Amniotic stem cell (primary cell): ENCODE data around the gene EEFSEC.

Experiments used
- DNase-seq: peaks from one replicate; lab custom pipeline; 2025; lab: John Stamatoyannopoulos, UW

The EEFSEC gene

DNA sequence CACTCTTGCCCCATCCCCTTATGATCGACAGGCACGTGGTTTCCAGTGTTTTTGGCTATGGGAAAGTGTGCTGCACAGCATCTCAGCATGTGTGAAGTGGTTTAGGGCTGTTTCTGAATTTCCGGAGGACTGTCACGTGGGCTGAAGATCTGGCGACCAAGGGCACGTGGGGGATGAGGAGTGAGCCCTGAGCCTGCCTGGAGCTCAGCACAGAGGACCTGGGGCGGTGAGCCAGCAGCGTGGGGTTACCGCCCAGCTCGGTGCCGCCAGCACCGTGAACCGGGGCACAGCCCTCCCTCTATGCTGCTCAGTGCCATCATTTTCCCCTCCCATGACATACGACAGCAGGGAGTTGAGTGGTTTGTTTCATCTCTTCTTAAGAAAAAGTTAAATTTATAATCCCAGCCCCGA is 163.2 kb downstream of the EEFSEC start:
- DNase-seq = no peak

DNA sequence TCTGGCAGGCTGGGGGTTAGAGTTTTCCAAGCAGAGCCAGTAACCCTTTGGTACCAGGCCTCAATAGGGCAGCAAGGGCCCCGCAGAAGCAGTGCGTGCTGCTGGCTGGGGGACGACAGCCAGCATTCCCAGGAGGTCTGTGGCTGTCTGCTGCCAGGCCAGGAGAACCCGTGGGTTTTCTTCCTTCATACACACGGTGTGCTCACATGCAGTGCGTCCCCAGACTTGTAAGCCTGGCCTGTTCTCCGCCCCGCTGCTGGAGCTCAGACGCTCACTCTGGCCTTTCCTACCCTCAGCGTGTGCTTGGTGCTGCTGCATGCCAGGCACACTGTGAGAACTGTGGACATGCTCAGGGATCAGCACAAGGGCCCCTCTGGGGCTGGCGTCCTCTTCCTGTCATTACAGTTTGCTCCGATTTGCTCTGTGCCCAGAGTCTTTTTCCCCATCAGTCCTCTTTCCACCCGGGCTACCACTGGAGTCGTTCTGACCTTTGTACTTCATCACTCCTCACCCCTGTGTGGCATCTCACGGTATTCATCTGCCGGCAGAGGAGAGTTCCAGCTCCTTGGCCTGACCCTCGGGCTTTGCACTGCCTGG is 163.9 kb downstream of the EEFSEC start:
- no peak for DNase-seq

DNA sequence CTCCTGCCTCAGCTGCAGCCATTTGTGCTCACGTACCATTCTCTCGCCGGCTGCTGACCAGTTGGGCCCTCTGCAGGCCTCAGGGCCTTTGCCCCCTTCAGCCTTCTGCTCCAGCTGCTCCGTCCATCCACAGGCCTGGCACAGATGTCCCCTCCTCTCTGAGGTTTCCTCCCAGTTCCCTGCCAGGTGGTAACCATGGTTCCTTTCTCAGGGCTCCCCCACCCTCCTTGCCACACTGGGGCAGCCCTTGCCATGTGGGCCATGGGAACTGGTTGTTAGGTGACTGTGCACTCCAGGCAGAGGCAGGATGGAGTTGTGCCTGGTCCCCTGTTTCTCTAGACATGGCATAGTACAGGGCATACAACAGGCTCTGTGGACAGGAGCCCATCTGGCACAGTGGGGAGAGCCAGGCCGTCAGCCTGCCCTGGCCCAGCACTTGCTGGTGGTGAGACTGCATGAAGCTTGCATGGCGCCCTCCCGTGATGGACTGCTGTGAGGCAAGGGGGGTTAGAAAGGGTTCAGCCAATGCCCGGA is 164.5 kb downstream of the EEFSEC start:
- no peak for DNase-seq

DNA sequence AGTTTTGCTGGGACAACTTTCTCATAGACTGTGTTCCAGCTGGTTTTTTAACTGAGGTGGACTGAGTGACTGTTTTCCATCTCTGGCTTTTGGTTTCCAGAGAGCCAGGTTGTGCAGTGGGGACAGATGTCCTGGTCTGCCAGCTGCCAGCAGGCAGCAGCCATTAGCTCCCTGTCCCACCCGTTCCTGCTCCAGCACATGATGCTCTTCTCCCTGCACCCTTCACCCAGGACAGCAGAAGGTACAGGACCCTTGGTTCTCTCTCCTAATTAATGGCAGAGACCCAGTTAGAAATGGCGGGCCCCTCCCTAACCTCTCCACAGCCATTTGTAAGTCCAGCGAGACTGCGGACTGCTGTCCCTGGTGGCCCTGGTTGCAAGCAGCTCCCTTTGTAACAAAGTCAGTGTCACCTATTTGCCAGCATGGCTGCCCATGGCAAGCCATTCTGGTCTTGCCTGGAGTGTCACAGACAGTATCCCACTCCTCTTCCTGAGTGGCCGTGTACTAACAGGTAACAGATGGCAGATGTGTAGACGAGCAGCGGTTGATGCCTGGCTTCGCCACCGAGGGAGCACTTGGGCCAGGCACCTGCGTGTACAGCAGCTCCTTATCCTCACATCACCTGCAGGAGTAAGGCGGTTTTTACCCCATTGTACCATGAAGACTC is 165.1 kb downstream of the EEFSEC start:
- DNase-seq = no peak

GRCh38 chr3:128319107-128319506 is 165.8 kb downstream of the EEFSEC start:
- no peak for DNase-seq

DNA sequence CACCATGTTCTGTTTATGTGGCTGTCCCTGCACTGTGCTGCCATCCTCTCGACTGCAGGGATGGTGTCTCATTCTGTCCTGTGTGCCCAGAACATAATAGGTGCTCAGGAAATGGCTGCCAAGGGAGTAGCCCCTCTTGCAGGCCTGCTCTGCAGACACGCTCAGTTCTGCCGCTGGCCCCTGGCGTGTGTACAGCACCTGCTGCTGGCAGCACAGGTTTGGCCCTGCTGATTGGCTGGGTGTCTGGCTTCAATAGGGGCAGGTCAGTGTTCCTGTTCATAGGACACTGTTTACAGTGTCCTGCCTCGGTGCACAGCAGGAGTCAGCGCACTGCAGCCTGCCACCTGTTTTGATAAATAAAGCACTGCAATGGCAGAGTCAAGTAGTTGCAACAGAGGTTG is 166.5 kb downstream of the EEFSEC start:
- DNase-seq = no peak

DNA sequence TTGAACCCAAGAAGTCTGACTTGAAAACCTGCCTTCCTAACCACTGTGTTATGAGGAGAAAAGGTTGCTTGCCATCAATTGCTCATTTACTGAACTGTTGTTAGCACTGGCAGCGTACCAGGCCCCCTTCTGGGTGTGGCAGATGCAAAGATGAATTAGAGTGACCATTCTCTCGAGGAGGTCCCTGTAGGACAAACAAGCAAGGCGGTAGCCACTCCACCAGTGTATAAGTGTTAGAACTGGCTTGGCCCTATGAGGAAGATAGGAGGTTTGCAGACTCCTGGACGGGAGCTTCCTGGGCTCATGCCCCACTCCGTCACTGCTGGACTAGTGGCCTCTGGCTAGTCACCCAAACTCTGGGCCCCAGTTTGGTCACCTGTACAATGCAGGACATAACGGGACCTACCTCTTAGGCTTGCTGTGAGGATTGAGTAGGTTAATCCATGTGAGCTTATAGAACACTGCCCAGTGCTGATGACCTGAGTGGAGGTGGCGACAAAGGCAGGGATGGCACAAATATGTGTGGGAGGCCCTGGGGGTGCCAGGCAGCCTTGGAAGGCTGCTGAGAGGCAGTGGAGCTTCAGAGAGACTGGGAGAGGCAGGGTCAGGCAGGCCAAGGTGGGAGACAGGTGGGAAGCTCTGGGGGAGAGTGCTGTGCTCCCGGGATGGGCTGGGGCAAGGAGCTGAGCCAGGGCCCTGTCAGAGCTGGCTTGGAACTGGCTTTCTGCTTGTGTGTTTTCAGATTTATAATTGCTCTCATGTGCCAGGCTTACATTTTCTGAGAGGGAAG is 167.5 kb downstream of the EEFSEC start:
- DNase-seq = no peak

DNA sequence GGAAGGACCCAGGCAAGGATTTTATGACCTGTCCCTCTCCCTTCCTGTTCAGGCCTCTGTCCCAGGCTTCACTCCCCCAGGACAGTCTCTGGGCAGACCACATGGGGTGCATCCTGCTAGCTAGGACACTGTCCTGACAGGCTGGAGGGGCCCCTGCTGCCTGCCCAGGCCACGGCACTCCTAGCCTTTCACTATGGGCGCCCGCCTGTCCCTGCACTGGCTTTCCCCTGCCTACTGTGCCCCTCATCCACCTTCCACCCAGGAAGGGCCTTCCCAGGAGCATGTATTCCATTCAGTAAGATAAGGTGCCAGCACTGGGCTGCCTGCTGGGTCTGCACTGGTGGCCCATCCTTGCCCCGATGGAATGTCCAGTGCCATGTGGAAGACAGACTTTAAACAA is 168.1 kb downstream of the EEFSEC start:
- no peak for DNase-seq

DNA sequence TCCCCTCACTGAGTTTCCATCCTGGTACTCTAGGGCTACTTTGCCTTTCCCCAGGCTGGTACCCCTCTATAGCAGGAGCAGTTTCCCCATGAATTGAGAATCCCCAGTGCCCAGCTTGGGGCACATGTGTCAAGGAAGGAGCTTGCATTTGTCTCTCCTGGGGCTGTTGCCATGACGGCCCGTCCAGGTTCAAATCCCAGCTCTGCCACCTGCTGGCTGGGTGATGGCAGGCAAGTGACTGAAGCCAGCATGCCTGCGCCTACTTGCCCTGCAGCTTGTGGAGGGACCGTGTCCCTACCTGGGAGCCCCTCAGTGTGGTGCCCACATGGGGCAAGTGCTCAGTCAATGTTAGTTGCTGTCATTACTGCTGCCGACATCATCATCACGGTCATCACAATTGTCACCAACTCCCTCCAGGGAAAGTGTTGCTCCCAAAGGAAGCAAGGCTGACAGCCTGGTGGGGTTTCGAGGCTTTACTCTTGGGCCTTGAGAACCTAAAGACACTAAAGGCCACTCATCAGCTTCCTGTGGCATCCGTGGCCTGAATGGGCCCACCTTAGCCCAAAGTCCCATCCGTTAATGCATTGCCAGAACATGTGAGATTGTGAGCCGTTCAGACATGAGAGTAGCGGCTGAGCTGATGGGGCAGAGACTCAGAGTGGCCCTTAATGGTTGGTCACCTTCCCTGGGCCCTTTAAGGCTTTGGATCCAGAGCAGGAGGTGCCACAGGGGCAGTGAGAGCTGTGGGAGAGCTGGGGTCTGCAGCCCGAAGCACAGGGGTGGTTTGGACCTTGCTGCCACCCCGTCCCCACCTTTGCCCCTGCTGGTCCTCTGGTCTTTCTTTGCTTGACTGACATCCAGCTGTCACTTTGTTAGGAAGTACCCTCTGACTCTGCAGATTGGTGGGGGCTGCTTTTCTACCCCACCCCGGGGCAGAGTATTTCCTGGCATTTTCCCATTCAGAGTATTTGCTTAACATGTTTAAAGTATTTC is 169.0 kb downstream of the EEFSEC start:
- no peak for DNase-seq

DNA sequence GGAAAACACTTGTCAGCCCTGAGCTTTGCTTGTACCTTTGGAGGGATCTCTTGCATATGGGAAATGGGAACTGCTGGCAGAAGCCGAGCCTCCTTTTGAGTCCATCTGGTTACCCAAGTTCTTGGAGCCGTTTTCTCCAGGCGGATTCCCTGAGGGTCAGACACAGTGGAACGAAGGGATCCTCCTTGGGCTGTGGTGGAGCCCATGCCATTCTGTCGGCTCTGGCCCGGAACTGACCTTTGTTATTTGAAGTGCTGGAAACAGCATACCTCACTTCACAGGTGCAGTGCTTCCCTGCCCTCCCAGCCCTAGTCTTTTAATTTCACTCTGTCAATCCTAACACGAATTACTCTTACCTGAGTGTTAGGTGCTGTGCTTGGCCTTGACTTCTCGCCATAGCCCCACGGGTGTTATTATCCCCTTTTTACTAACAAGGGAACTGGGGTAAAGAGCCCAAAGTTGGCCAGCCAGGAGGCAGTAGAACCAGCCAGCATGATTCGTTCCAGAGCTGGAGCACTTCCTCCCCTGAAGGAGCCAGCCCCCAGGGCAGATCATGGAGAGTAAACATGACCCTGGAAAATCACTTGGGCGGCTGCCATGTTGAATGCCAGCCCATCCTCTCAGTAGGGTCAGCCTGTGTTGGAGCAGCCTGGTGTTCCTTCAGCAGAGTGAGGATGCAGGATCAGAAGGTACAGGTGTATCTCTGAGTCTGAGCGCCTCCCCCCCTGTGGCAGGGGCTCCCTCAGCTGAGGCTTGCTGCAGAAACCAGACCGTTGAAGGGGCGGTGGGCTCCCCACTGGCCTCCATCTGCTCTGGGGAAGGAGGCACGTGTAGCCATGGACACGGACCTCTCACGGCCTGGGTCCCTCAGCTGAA is 170.2 kb downstream of the EEFSEC start:
- no peak for DNase-seq

GRCh38 chr3:128324911-128325592 is 171.8 kb downstream of the EEFSEC start:
- DNase-seq = no peak

GRCh38 chr3:128326051-128326823 is 173.0 kb downstream of the EEFSEC start:
- DNase-seq = no peak

DNA sequence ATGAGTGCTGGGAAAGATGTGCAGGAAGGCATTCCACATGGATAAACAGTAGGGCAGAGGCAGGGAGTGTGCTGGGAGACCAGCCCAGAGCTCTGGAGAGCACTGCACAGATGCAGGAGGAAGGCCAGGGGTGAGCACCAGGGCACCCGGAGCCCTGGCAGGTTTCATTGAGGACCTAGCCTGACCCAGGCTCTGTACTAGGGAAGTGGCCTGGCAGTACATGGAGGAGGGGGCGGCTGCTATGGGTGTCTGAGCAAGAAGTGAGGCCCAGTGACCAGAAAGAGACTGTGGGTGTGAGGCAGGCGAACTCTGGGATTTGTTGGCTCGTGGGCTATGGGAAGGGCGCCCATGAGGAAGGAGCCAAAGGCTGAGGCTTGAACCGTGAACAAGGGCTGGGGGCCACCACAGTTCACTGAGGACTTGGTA is 174.3 kb downstream of the EEFSEC start:
- no peak for DNase-seq

DNA sequence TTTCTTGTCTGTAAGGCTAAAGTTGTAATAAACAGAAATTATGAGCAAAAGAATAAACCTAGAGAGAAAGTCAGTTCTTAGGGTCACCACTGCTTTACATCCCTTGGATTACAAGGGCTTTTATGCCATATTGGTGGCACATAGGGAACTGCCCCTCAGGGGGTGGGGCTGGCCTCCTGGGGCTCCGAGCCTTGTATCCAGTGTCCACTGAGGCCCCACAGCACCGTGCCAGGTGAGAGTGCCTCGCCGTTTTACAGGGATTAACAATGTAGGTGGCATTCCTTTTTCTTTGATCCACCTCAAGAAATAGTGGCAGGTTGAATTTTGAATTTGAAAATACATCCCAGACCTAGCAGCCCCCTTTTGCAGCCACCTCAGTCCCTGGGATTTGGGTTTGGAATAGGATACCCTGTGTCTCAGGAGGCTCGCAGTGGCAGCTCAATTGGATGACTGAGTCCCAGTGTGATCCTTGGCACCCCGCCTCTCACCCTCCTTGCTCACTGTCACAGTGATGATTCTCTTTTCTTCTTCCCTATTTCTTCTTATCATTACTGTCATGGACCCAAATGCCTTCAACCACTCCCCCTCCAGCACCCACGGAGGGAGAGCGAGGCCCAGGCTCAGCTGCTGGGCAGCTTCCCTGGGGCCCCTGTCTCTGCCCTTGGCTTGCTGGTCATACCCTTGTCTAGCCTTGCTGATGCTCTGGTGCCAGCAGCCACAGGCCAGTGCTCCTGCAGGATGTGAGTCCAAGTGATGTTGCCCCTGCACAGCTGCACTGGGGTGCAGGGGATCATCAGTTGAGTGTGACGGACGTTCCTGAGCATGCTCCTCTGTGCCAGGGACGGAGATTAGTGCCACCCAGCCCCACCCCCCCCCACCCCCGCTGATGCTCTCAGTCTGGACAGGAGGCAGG is 175.5 kb downstream of the EEFSEC start:
- no peak for DNase-seq

DNA sequence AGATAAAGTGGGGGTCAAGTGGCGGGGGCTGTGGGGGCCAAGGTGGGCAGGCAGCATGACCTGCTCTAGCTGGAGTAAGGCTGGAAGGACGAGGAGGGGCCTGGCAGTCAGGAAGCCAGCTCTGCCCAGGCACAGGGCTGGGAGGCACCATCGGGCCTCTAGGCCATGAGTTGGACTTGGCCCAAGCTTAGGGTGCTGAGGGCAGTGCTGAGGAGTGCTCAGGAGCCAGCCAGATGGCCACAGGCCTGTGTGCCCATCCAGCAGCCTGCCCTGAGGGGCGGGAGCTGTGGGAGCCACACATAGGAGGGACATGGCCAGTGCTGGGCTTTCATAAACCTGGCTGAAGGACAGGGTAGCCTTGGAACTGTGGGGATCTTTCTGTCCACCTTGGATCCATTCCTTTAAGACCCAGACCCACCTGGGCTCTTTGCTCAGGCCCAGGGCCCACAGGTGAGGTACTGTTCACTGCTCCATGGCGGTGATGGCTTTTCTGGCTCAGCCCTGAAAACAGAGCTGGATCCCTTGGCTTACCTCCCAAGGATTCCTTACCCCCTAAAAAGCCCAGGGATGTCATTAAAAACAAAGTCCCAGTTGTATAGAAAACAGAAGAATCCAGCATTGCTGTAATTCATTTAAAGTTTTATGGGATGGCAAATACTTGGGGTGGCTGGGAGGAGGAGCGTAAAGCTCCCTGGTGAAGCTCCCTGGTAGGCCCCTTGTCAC is 176.4 kb downstream of the EEFSEC start:
- no peak for DNase-seq

DNA sequence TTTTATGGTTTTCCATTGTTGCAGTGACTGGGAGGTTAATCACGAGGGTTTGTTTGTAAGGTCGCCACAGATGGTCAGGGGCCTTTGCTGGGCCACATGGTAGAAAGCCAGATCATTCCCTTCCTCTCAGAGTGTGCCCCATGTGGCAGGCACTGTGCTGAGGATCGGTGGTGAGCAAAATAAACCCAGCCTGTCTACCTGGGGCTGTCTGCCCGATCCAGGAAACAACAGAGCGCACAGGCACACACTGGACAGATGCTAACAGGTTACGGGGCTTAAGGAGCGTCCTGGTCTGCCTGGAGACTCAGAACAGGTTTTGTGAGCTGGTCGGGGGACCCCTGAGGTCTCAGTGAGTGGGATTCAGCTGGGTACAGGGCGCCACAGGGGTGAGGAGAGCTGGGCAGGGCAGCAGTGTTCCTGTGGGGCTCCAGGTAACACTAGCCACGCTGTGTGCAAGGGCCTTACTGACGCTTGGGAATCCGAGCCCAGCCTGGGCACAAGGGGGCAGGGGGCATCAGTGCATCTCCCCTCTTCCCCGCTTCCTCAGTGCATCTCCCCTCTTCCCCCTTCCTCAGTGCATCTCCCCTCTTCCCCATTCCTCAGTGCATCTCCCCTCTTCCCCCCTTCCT is 177.0 kb downstream of the EEFSEC start:
- DNase-seq = no peak

DNA sequence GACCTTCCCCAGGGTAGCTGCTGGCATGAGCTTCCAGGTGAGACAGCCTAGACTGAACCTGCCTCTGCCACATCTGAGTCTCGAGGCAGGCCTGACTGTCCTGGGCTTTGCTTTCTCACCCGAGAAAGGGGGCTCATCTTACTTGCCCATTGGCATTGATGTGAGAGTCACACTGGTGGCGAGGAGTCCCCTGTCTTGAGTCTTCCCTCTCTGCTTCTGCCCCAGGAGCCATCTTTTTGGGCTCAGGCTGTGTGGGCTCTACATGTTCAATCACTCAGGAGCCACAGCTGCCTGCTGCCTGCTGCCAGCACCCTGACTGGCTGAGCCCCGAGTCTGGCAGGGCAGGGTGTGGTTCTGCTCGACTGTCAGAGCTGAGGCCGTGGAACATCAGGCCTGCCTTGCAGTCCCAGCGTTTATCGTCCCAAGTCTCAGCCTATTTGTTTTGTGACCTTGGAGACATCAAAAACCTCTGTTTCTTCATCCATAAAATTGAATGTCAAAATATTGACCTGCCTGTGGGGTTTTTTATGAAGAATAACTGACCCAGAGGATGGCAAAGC is 180.9 kb downstream of the EEFSEC start:
- DNase-seq = no peak
